HG03457 (cell line): ENCODE results near the gene LDHAL6B.

Experiments
- ATAC-seq: cut with Tn5 transposase; IDR thresholded peaks from one replicate; pipeline ENCODE4 v1.9.1; 2021; ENCODE audit warnings: moderate number of reproducible peaks; ENCODE audit not compliant: unreplicated experiment

Gene LDHAL6B

DNA sequence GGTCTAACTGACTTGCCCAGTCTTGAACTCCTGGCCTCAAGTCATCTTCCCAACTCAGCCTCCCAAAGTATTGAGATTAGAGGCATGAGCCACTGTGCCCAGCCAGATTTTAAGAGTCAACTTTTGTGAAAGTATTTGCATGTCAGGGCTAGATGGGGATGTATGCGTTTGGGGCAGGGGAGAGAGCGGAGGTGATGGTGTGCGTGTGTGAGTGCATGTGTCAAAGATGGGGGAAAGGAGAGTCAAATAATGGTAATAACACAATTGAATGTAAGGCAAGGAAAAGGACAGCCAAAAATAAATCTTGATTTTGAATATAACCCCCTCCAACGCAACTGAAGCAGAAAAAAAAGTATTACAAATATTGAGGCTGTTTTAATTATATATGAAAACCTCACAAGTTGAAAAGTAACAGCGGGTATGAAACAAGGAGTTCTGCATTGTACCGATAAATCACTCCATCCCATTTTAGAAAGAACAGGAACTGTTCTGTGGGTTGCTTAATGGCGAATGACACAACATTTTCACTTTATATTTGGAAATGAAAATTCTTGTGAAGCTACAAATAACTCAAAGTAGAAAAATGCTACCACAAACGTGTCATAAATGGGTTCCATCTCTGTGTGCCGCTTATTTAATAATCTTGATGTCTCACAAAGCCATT, 29.9 kb upstream of the LDHAL6B start:
- no peak for ATAC-seq

DNA sequence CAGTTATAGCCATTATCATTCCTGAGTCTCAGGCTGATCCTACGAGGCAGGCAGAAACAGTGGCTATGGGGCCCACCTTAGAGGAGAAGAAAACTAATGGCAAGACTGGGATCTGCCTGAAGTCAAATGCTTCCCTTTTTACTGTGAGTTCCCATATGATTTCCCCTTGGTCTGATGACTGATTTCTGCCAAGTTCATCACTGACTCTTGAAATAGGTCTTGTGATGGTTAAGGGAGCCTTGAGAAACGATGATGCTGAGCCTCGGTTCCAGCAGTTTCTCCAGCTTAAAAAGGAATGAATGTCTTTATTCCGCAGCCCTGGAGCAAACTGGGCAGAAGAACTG, 29.4 kb upstream of the LDHAL6B start:
- no peak for ATAC-seq

DNA sequence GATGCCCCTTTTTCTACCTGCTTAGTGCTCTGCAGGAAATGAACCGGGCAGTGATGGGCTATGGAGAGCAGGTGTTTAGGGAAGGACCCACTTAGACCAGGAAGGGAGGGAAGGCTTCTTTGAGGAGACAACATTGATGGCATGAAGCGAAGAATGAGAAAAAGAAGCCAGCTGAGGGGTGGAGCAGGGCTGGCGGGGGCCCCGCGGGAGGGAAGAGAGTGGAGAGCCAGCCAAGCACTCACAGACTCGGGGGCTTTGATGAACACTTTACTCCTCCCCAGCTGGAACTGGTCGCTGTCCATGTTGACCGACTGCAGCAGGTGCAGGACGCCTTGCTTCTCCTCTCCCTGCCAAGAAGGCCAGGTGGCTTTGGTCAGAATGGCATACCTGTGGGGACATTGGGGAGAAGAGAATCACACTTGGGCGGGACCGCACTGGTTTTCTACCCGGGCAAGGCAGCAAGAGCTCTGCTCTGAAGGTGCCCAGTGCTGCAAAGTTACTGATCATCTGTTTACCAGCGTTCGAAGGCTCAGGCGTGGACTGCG, 28.4 kb upstream of the LDHAL6B start:
- no peak for ATAC-seq

DNA sequence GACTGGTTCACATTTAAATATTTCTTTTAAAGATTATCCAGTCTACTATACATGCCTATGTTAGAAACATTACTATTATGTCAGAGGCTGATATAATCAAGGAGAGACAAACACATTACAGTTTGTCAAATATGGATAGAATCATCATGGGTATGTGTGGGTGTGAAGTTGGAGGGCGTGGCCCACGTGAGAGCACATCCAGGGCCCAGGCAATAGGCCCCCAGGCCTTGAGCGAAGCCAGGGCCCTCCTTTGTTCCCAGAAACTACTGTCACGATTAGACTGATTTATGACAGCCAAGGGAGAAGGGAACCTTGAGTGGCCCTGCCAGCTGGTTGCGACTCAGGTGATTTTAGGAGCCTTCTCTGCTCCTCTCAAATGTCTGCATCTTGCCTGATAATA, 26.9 kb upstream of the LDHAL6B start:
- ATAC-seq = no peak

- ATAC-seq = no peak
Measured at GRCh38 chr15:59180945-59181600, 25.6 kb upstream of the LDHAL6B start.

DNA sequence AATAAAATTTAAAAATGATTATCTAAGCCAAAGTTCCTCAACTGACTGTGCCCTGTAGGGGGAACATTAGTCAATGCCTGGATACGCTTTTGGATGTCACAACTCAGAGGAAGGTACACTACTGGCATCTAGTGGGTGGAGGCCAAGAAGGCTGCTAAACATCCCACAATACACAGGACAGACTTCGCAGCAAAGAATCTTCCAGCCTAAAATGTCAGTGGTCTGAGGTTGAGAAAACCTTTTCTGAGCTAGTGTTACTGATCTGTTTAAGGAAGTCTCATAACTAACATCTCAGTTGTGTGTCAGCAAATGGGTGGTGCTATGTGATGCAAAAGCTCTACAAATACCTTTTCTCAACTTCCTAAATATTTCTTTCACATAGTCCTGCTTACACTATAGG, 20.9 kb upstream of the LDHAL6B start:
- ATAC-seq = no peak

DNA sequence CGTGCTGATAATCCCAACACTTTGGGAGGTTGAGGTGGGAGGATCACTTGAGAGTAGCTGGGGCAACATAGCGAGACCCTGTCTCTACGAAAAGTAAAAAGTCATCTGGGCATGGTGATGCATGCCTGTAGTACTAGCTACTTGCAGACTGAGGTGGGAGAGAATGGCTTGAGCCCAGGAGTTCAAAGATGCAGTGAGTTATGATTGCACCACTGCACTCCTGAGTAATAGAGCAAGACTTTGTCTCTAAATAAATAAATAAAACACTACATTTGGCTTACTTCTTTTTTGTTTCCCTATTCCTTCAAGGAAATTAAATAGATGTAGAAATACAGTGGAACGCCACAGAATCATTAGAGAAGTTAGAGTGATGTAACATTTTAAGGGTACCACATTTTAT, 20.1 kb upstream of the LDHAL6B start:
- no peak for ATAC-seq

GRCh38 chr15:59189241-59189640, 17.4 kb upstream of the LDHAL6B start:
- no peak for ATAC-seq

DNA sequence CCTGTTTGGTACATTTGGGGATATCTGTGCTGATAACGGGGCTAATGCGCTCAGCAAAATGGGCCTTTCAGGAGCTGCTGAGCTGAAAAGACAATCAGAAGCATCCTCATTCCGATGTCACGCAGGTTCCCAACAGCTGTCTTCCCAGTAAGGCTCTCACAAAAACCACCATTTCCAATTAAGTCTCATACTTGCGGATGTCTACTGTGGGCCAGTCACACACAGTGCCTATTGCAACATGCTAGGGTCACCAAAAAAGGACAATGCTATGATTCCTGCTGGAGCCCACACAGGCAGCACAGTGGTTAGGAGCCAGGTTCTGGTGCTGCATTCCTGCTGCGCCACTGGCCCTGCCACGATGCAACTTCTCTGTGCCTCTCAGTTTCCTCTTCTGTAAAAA, 16.4 kb upstream of the LDHAL6B start:
- ATAC-seq = no peak

DNA sequence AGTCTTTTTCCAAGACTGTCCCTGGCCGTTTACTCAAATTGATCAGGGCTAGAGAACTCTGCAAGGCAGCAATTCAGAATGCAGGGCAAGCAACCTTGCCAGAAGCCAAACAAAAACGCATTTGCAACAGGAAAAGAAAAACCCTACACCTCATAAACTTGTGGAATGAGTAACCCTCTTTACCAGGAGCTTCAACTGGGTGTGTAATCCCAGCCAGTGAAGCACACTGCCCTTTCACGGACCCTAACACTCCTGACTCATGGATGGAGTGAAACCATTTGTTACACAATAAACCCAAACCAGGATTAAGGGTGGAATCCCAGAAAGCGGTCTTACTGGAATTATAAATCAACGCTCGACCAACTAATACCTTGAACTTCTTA, 14.8 kb upstream of the LDHAL6B start:
- ATAC-seq = no peak

- ATAC-seq = no peak
Measured at GRCh38 chr15:59194639-59195325, 11.9 kb upstream of the LDHAL6B start.

DNA sequence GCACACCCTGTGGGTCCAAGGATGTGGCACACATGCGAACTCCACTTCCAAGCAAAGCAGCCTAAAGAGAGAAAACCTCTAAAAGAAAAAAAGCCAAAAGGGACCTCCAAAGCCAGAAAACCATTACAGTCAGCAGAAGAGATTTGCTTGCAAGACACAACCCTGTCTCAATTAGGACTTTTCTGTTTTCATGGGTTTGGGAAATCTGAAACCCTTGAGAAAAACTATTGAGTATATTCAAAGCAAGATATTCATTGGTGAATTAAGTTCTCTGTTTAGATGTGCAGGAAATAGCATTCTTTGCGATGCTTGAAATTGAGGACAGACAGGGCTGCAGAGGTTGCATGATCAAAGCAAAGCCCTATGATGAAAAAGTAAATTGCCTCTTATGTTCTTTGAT, 10.2 kb upstream of the LDHAL6B start:
- ATAC-seq = no peak

- no peak for ATAC-seq
Measured at GRCh38 chr15:59197454-59197853, 9.2 kb upstream of the LDHAL6B start.

DNA sequence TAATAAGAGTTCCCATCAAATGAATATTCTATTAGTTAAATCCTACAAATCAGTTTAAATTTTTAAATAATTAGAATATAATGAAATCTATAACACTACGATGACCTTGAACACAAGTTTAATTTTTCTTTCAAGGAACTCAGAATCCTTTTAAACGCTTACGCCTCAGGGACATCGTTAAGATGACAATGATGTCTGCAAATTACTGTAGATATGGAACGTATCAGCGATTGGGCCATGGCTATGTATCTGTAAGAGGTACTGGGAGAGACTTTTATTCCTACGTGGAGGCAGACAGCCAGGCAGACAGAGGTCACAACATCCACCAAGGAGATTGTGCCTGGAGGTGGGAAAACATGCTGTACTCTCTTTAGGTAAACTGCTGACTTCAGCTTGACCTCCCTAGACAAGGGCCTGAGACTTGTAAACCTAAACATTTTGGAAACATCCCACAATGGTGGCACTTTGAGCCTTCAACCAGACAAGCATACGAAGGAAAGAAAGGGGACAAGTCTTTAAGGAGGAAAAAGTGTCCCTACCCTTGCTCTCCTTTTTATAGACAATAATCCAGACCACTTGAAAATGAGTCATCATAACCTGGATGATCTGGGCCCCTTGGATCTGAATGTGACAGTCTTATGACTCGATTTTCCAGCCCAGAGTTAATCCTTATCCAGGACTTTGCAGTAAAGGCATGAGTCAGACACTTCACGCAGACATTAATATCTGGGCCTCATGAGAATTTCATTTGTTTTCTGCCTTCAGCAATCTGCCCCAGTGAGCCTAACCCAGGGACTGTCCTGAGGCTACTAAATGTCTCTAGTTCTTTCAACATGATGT, 6.8 kb upstream of the LDHAL6B start:
- no peak for ATAC-seq

- no peak for ATAC-seq
Measured at GRCh38 chr15:59200560-59200959, 6.1 kb upstream of the LDHAL6B start.

DNA sequence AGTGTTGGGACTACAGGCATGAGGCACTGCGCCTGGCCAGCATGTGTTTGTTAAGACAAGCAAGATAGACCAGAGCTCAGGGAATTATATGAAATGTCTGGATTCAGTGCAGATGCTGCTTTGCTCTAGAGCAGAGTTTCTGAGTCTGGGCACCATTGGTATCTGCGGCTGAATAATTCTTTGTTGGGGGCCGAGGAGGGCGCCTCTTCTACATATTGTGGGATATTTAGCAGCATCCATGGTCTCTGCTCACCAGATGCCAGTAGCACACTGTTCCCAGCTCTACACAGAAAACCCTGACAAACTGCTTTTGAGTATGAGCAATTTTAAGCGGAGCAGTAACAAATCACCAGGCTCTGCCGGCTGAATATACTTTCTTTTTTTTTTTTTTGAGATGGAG, 3.6 kb upstream of the LDHAL6B start:
- ATAC-seq = no peak

DNA sequence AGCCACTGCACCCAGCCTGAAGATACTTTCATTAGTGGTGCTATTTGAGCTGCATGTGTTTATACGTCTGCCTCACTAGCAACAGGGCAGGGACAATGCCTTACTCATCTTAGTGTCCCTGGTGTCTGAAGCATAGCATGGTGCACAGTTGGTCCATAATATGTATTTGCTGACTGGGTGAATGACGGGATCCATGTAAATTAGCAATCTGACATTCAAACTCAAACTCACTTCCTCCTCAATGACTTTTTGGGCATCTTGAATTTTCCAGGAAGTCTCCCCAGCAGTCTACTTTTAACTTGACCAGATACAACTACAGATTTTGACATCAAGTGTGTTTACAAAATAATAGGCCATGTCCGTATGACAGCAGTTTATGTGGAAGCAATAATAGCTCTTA, 3.0 kb upstream of the LDHAL6B start:
- ATAC-seq = no peak

- no peak for ATAC-seq
Measured at GRCh38 chr15:59205839-59206622, 612 bp upstream of the LDHAL6B start.

DNA sequence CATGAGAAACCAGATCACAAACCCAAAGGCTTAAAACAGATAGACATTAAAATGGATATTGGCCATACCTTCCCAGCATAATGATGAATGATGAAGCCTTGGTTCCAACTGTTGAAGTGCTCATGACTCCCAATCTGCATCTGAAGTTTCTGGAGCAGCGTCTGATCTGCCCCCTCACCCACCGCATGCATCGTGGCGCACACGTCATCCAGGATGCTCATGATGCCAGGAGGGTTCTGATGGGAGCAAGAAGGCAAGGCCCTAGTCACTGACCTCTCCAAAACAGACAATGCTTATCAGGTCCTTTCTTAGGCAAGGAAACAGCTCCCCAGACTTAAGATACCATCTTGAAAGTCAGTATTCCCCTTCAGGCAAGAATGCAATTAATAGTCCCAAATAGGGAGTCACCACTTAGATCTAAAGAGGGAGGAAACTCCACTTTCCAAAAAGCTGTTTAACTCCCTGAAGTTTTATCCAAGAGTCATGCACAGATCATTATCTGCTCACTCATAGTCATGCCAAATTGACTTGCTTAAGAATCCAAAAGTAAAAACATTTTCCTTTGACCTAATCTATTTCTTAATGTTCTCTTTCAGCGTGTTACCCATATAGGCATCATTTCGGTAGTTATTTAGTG, 2.1 kb downstream of the LDHAL6B start:
- ATAC-seq = no peak

- no peak for ATAC-seq
Measured at GRCh38 chr15:59210186-59210585, 3.5 kb downstream of the LDHAL6B start.
